OCI-LY1 (cell line): Measurements from ENCODE around the gene PARD6B.

ENCODE experiments used
- H2AFZ ChIP-seq: fragments of 200-600 bp; sonication (generic), shearing (Covaris generic); 2 replicates; pipeline ENCODE4 v1.6.0; 2014; ENCODE audit warnings: antibody characterized with exemption, mild to moderate bottlenecking, low read length
- H3F3A ChIP-seq: fragments of 200-600 bp; sonication (generic), shearing (Covaris generic); 2 replicates; pipeline ENCODE4 v1.6.0; 2014; ENCODE audit warnings: mild to moderate bottlenecking, antibody characterized with exemption, low read length, moderate library complexity; ENCODE audit not compliant: insufficient read depth
- H3K27ac ChIP-seq: fragments of 200-600 bp; sonication (generic); 2 replicates; pipeline ENCODE4 v1.5.1; 2014; ENCODE audit warnings: low read length, mixed run types, mild to moderate bottlenecking, low read depth; ENCODE audit not compliant: poor library complexity, severe bottlenecking
- H3K27me3 ChIP-seq: fragments of 200-600 bp; sonication (generic); 2 replicates; pipeline ENCODE4 v1.6.0; 2014; ENCODE audit warnings: antibody characterized with exemption, mild to moderate bottlenecking, low read length, moderate library complexity; ENCODE audit not compliant: insufficient read depth
- H3K36me3 ChIP-seq: fragments of 200-600 bp; sonication (generic); 2 replicates; pipeline ENCODE4 v1.6.1; 2014; ENCODE audit warnings: mild to moderate bottlenecking, antibody characterized with exemption, low read length, moderate library complexity, mixed read lengths; ENCODE audit not compliant: insufficient read depth
- H3K4me1 ChIP-seq: fragments of 200-600 bp; sonication (generic); 2 replicates; pipeline ENCODE4 v1.5.1; 2014; ENCODE audit warnings: mild to moderate bottlenecking, low read length, moderate library complexity; ENCODE audit not compliant: insufficient read depth, severe bottlenecking
- H3K4me2 ChIP-seq: fragments of 200-600 bp; sonication (generic), shearing (Covaris generic); 2 replicates; pipeline ENCODE4 v1.6.1; 2014; ENCODE audit warnings: low read length
- H3K4me3 ChIP-seq: fragments of 200-600 bp; sonication (generic); 2 replicates; pipeline ENCODE4 v1.5.1; 2014; ENCODE audit warnings: low read length, low read depth, mild to moderate bottlenecking, mixed read lengths; ENCODE audit not compliant: poor library complexity, severe bottlenecking
- H3K79me2 ChIP-seq: fragments of 200-600 bp; shearing (Covaris generic); 2 replicates; pipeline ENCODE4 v1.6.1; 2016; ENCODE audit warnings: mixed run types, low read length, mixed read lengths; ENCODE audit not compliant: insufficient read depth
- H3K9ac ChIP-seq: fragments of 200-600 bp; sonication (generic), shearing (Covaris generic); 2 replicates; pipeline ENCODE4 v1.6.1; 2014; ENCODE audit warnings: mild to moderate bottlenecking, low read length, mixed read lengths
- H3K9me2 ChIP-seq: fragments of 200-600 bp; sonication (generic), shearing (Covaris generic); 2 replicates; pipeline ENCODE4 v1.6.1; 2014; ENCODE audit warnings: low read depth, mild to moderate bottlenecking, low read length, mixed read lengths
- H3K9me3 ChIP-seq: fragments of 200-600 bp; shearing (Covaris generic); 2 replicates; pipeline ENCODE4 v1.6.1; 2014; ENCODE audit warnings: low read length, mixed read lengths
- H4K20me1 ChIP-seq: fragments of 200-600 bp; sonication (generic), shearing (Covaris generic); 2 replicates; pipeline ENCODE4 v1.6.0; 2016; ENCODE audit warnings: mild to moderate bottlenecking, low read length; ENCODE audit not compliant: insufficient read depth
- CTCF ChIP-seq: fragments of 200-600 bp; sonication (generic), shearing (Covaris generic); IDR thresholded peaks from 2 replicates; pipeline ENCODE4 v1.5.1; 2017; ENCODE audit warnings: mild to moderate bottlenecking, antibody characterized with exemption, low read length, moderate library complexity, mixed read lengths
- EZH2 ChIP-seq: fragments of 200-600 bp; sonication (generic), shearing (Covaris generic); IDR thresholded peaks from 2 replicates; pipeline ENCODE4 v1.8.0; 2017; ENCODE audit warnings: borderline replicate concordance, mixed run types, mild to moderate bottlenecking, antibody characterized with exemption, low read length, moderate library complexity, mixed read lengths

PARD6B gene

GRCh38 chr20:50725724-50726005 lies 5.7 kb upstream of the PARD6B start:
- Histone ChIP-seq H3K9ac (no peak overlapping the region), H4K20me1 (no peaks in the 10 kb centered on the region), H3K36me3 (no peaks in the 10 kb centered on the region), H3K27ac (no peak overlapping the region), H3K9me2 (no peaks in the 10 kb centered on the region), H3K79me2 (no peaks in the 10 kb centered on the region), H3K4me2 (no peak overlapping the region), H2AFZ (no peak overlapping the region), H3F3A (no peaks in the 10 kb centered on the region), H3K4me3 (no peak overlapping the region), H3K9me3 (no peaks in the 10 kb centered on the region), H3K27me3 (no peaks in the 10 kb centered on the region), H3K4me1 (peaks cover 8% of the 10 kb centered on the region)
- no peak for TF ChIP-seq CTCF
- TF ChIP-seq EZH2: no peak

- no peaks in the 10 kb centered on the region for H3K36me3 ChIP-seq
- TF ChIP-seq CTCF (no peak), EZH2 (no peak)
- H3K27me3 ChIP-seq: no peaks in the 10 kb centered on the region
- H3F3A ChIP-seq: no peaks in the 10 kb centered on the region
- H4K20me1 ChIP-seq: no peaks in the 10 kb centered on the region
- peaks cover 9% of the 10 kb centered on the region for H3K4me1 ChIP-seq
- no peak overlapping the region for H3K27ac ChIP-seq
- peaks cover 4% of the 10 kb centered on the region; the same call in 1 of the 2 replicates for H3K79me2 ChIP-seq
- no peak overlapping the region for H3K4me3 ChIP-seq
- no peaks in the 10 kb centered on the region for H3K9me2 ChIP-seq
- no peaks in the 10 kb centered on the region for H3K9me3 ChIP-seq
- H3K4me2 ChIP-seq: no peak overlapping the region
- H2AFZ ChIP-seq: no peak overlapping the region
- no peak overlapping the region for H3K9ac ChIP-seq
These were observed 4.2 kb upstream of the PARD6B start for GRCh38 chr20:50726955-50727791.

GRCh38 chr20:50727792-50728485 lies 3.4 kb upstream of the PARD6B start:
- no peak overlapping the region for H3K9ac ChIP-seq
- H3K4me2 ChIP-seq: no peak overlapping the region
- H3K36me3 ChIP-seq: no peaks in the 10 kb centered on the region
- no peaks in the 10 kb centered on the region for H3F3A ChIP-seq
- no peaks in the 10 kb centered on the region for H4K20me1 ChIP-seq
- H3K79me2 ChIP-seq: peaks cover 9% of the 10 kb centered on the region; the same call in 1 of the 2 replicates
- no peaks in the 10 kb centered on the region for H3K9me2 ChIP-seq
- TF ChIP-seq CTCF (no peak), EZH2 (no peak)
- H3K4me3 ChIP-seq: no peak overlapping the region
- H3K4me1 ChIP-seq: peaks cover 17% of the 10 kb centered on the region
- no peaks in the 10 kb centered on the region for H3K27me3 ChIP-seq
- H3K9me3 ChIP-seq: no peaks in the 10 kb centered on the region
- H2AFZ ChIP-seq: no peak overlapping the region
- H3K27ac ChIP-seq: no peak overlapping the region
